WTC11 (cell line): ENCODE results near the gene PNISR. TPM values are rescaled to one million over a fixed set of nuclear protein-coding genes. Genes with fewer than 3 reads are reported as not detected.

ENCODE experiments used
- ATAC-seq: fragments of 200-7000 bp; cut with Tn5 transposase; 2 replicates; pipeline ENCODE4 v1.10.0; 2021; ENCODE audit warnings: mild to moderate bottlenecking, moderate library complexity
- CTCF ChIA-PET: fragments of 300-600 bp; sonication (Branson Sonifier 250); formaldehyde crosslinking; loops from one replicate; lab custom pipeline; 2021; ENCODE audit warnings: antibody characterized with exemption; lab: Charles Lee
- POLR2A ChIA-PET: fragments of 350-600 bp; sonication (Branson Sonifier 250); formaldehyde crosslinking; loops from one replicate; lab custom pipeline; 2021; ENCODE audit warnings: antibody characterized with exemption; lab: Charles Lee
- DNase-seq: peaks from one replicate; pipeline ENCODE4 v3.0.0; 2021; ENCODE audit warnings: low spot score
- H3K27ac Mint-ChIP-seq: 2 replicates; pipeline ENCODE4 v1.8.0; 2021; ENCODE audit warnings: mixed read lengths
- H3K27me3 Mint-ChIP-seq: 2 replicates; pipeline ENCODE4 v1.8.0; 2021; ENCODE audit warnings: low read depth, mild to moderate bottlenecking, moderate library complexity, mixed read lengths
- H3K36me3 Mint-ChIP-seq: 2 replicates; pipeline ENCODE4 v1.8.0; 2021; ENCODE audit warnings: mixed read lengths
- H3K4me1 Mint-ChIP-seq: 2 replicates; pipeline ENCODE4 v1.8.0; 2022; ENCODE audit warnings: mixed read lengths
- H3K4me3 Mint-ChIP-seq: 2 replicates; pipeline ENCODE4 v1.8.0; 2021; ENCODE audit warnings: mild to moderate bottlenecking, moderate library complexity, mixed read lengths
- H3K9me3 Mint-ChIP-seq: 2 replicates; pipeline ENCODE4 v1.8.0; 2021; ENCODE audit warnings: mixed read lengths
- ARID4B ChIP-seq: sonication (generic); formaldehyde crosslinking; IDR thresholded peaks from 2 replicates; pipeline ENCODE4 v1.8.0; 2023; ENCODE audit warnings: missing genetic modification reagents, mild to moderate bottlenecking, borderline replicate concordance
- CREB1 ChIP-seq: sonication (generic); formaldehyde crosslinking; IDR thresholded peaks from 2 replicates; pipeline ENCODE4 v1.8.0; 2023; ENCODE audit warnings: mild to moderate bottlenecking, missing genetic modification reagents
- CREM ChIP-seq: sonication (generic); formaldehyde crosslinking; IDR thresholded peaks from 2 replicates; pipeline ENCODE4 v1.8.1; 2022; ENCODE audit warnings: mild to moderate bottlenecking, missing genetic modification reagents, moderate library complexity
- FOXK1 ChIP-seq: sonication (generic); formaldehyde crosslinking; IDR thresholded peaks from 2 replicates; pipeline ENCODE4 v1.8.0; 2022; ENCODE audit warnings: mild to moderate bottlenecking, moderate library complexity, missing genetic modification reagents
- NR2C2 ChIP-seq: sonication (generic); formaldehyde crosslinking; IDR thresholded peaks from 2 replicates; pipeline ENCODE4 v1.8.0; 2022; ENCODE audit warnings: mild to moderate bottlenecking, missing genetic modification reagents
- NR3C1 ChIP-seq: sonication (generic); formaldehyde crosslinking; conservative IDR thresholded peaks from 2 replicates; pipeline ENCODE4 v1.8.1; 2023; ENCODE audit warnings: low read depth, mild to moderate bottlenecking, missing genetic modification reagents
- RELA ChIP-seq: sonication (generic); formaldehyde crosslinking; IDR thresholded peaks from 2 replicates; pipeline ENCODE4 v1.8.1; 2022; ENCODE audit warnings: missing genetic modification reagents, mild to moderate bottlenecking, borderline replicate concordance
- STAT6 ChIP-seq: sonication (generic); formaldehyde crosslinking; conservative IDR thresholded peaks from 2 replicates; pipeline ENCODE4 v1.8.1; 2023; ENCODE audit warnings: mild to moderate bottlenecking, low read depth, missing genetic modification reagents, moderate library complexity
- TCF7 ChIP-seq: sonication (generic); formaldehyde crosslinking; IDR thresholded peaks from 2 replicates; pipeline ENCODE4 v1.8.0; 2022; ENCODE audit warnings: mild to moderate bottlenecking, low read depth, missing genetic modification reagents, moderate library complexity
- USF2 ChIP-seq: sonication (generic); formaldehyde crosslinking; IDR thresholded peaks from 2 replicates; pipeline ENCODE4 v1.8.1; 2023; ENCODE audit warnings: mild to moderate bottlenecking, missing genetic modification reagents, moderate library complexity
- ZBTB21 ChIP-seq: sonication (generic); formaldehyde crosslinking; IDR thresholded peaks from 2 replicates; pipeline ENCODE4 v1.8.1; 2023; ENCODE audit warnings: mild to moderate bottlenecking, missing genetic modification reagents, borderline replicate concordance
- ZMAT4 ChIP-seq: fragments of 250-450 bp; sonication (Bioruptor Pico); IDR thresholded peaks from 2 replicates; pipeline ENCODE4 v1.9.0; 2021; ENCODE audit warnings: mild to moderate bottlenecking
- ZNF317 ChIP-seq: sonication (generic); formaldehyde crosslinking; IDR thresholded peaks from 2 replicates; pipeline ENCODE4 v1.8.1; 2023; ENCODE audit warnings: low read depth, mild to moderate bottlenecking, moderate library complexity, missing genetic modification reagents, borderline replicate concordance
- ZNF425 ChIP-seq: fragments of 250-450 bp; sonication (Bioruptor Pico); conservative IDR thresholded peaks from 2 replicates; pipeline ENCODE4 v1.9.0; 2021; ENCODE audit warnings: mild to moderate bottlenecking
- ZNF512 ChIP-seq: sonication (generic); formaldehyde crosslinking; IDR thresholded peaks from 2 replicates; pipeline ENCODE4 v1.8.1; 2022; ENCODE audit warnings: missing genetic modification reagents, borderline replicate concordance
- total RNA-seq: library from RNA; stranded (reverse); gene quantifications from 3 replicates; pipeline ENCODE4 v1.2.3, GENCODE V29; 2021

The PNISR gene
- total RNA-seq, 1 experiment from 2014 or later: 156 TPM

GRCh38 chr6:99416892-99417767 lies 8.0 kb downstream of the PNISR start:
- H3K36me3 Mint-ChIP-seq: peaks cover 7% of the 10 kb centered on the region
- POLR2A ChIA-PET: interaction anchor here (0.7 kb wide), 3 partner anchors 41 to 65 kb away, joined by 6 read pairs; no protein-coding TSS in a partner anchor

More at GRCh38 chr6:99416892-99417767, 8.0 kb downstream of the PNISR start:
- no peak for DNase-seq
- CTCF ChIA-PET: no interaction called here
- no peak overlapping the region for H3K4me3 Mint-ChIP-seq
- H3K27ac Mint-ChIP-seq: no peak overlapping the region; the same call in 1 of the 2 replicates
- no peak for ATAC-seq
- H3K9me3 Mint-ChIP-seq: no peaks in the 10 kb centered on the region
- H3K4me1 Mint-ChIP-seq: peaks cover 22% of the 10 kb centered on the region
- H3K27me3 Mint-ChIP-seq: no peaks in the 10 kb centered on the region
- no peak for TF ChIP-seq RELA (CRISPR knock-in tag)
- TF ChIP-seq ZNF512 (CRISPR knock-in tag): no peak
- no peak for TF ChIP-seq NR2C2 (CRISPR knock-in tag)
- no peak for TF ChIP-seq ZNF425
- no peak for TF ChIP-seq USF2 (CRISPR knock-in tag)
- no peak for TF ChIP-seq TCF7 (CRISPR knock-in tag)
- no peak for TF ChIP-seq ZMAT4 (CRISPR knock-in tag)
- TF ChIP-seq ZNF317 (CRISPR knock-in tag): no peak
- no peak for TF ChIP-seq CREM
- TF ChIP-seq ARID4B (CRISPR knock-in tag): no peak
- TF ChIP-seq STAT6: no peak
- TF ChIP-seq ZBTB21: no peak
- TF ChIP-seq NR3C1: no peak
- TF ChIP-seq FOXK1 (CRISPR knock-in tag): no peak
- TF ChIP-seq CREB1: no peak
